GM19099 (cell line): ENCODE data around the gene APOD.

ENCODE experiments used
- POLR2A ChIP-seq: IDR thresholded peaks from 3 replicates; pipeline ENCODE4 v1.6.1; 2011; ENCODE audit warnings: low read depth; ENCODE audit not compliant: insufficient read length; ENCODE audit errors: extremely low read depth

The APOD gene

GRCh38 chr3:195558602-195559001 lies 25.1 kb downstream of the APOD start:
- TF ChIP-seq POLR2A, result no peak

GRCh38 chr3:195557322-195557721 lies 26.4 kb downstream of the APOD start:
- TF ChIP-seq POLR2A, result no peak

- TF ChIP-seq POLR2A, result no peak
Measured at GRCh38 chr3:195556390-195556789, 27.4 kb downstream of the APOD start.

- TF ChIP-seq POLR2A, result no peak
Measured at GRCh38 chr3:195555110-195555509, 28.6 kb downstream of the APOD start.

GRCh38 chr3:195554458-195554857 lies 29.3 kb downstream of the APOD start:
- TF ChIP-seq POLR2A, result no peak

- no peak for TF ChIP-seq POLR2A
Measured at GRCh38 chr3:195553268-195553667, 30.5 kb downstream of the APOD start.

GRCh38 chr3:195551381-195551978 lies 32.3 kb downstream of the APOD start:
- no peak for TF ChIP-seq POLR2A

- TF ChIP-seq POLR2A, result peak; percentile 37
Measured at GRCh38 chr3:195550723-195551122, 33.0 kb downstream of the APOD start.

- no peak for TF ChIP-seq POLR2A
Measured at GRCh38 chr3:195549931-195550519, 33.7 kb downstream of the APOD start.

GRCh38 chr3:195548987-195549386 lies 34.8 kb downstream of the APOD start:
- TF ChIP-seq POLR2A, result no peak

- TF ChIP-seq POLR2A, result no peak
Measured at GRCh38 chr3:195548501-195548900, 35.2 kb downstream of the APOD start.

GRCh38 chr3:195548006-195548405 lies 35.7 kb downstream of the APOD start:
- no peak for TF ChIP-seq POLR2A

- no peak for TF ChIP-seq POLR2A
Measured at GRCh38 chr3:195546130-195546560, 37.6 kb downstream of the APOD start.

GRCh38 chr3:195544634-195545033 lies 39.1 kb downstream of the APOD start:
- no peak for TF ChIP-seq POLR2A

GRCh38 chr3:195544230-195544536 lies 39.6 kb downstream of the APOD start:
- TF ChIP-seq POLR2A, result no peak

GRCh38 chr3:195543500-195544229 lies 40.1 kb downstream of the APOD start:
- TF ChIP-seq POLR2A, result no peak
